ENCODE results near the gene CAPN1. TPM values are rescaled to one million over a fixed set of nuclear protein-coding genes. Genes with fewer than 3 reads are reported as not detected.

The CAPN1 gene
- total RNA-seq, 1 experiment from 2014 or later = 175 TPM

- DNase-seq = no peak
These were observed 41.3 kb downstream of the CAPN1 start for GRCh38 chr11:65223011-65223410.

More at GRCh38 chr11:65223011-65223410, 41.3 kb downstream of the CAPN1 start:
- no peak overlapping the region for H3K27ac Mint-ChIP-seq
- H3K79me1 ChIP-seq (ENCODE audit: insufficient read depth, low read depth, low read length, poor library complexity, severe bottlenecking) = no peaks in the 10 kb centered on the region
- H3K4me1 ChIP-seq (ENCODE audit: insufficient read depth, low read length) = no peaks in the 10 kb centered on the region; the same call in 1 of the 2 replicates
- H2BK120ac ChIP-seq (ENCODE audit: low read depth, low read length, poor library complexity, severe bottlenecking) = no peak overlapping the region
- peaks cover 7 to 10% (median 9%) of the 10 kb centered on the region in 3 experiments; a peak in 5 of 7 replicates for H3K36me3 Mint-ChIP-seq (ENCODE audit: insufficient read depth in 1 of 3, low read depth in 3 of 3)
- TF ChIP-seq CTCF (conservative IDR thresholded peaks at IDR 0.05) = no peak
- no peaks in the 10 kb centered on the region for H3K79me2 ChIP-seq (ENCODE audit: insufficient read depth, low read length)
- H3K4me1 Mint-ChIP-seq = peaks cover 13 to 22% of the 10 kb centered on the region in 2 experiments
- H2AFZ ChIP-seq (ENCODE audit: low read length) = no peak overlapping the region
- H2BK20ac ChIP-seq (ENCODE audit: low read depth, low read length, poor library complexity, severe bottlenecking) = no peak overlapping the region
- H2BK5ac ChIP-seq (ENCODE audit: insufficient read length, low read length) = no peak overlapping the region
- H3K9me3 ChIP-seq (ENCODE audit: control insufficient read depth, low read depth, low read length) = no peaks in the 10 kb centered on the region
- H3K27ac ChIP-seq (ENCODE audit: insufficient read length, low read depth, low read length) = no peak overlapping the region
- no peak overlapping the region for H3T11ph ChIP-seq (ENCODE audit: low read length)
- H3K9me3 Mint-ChIP-seq = no peaks in the 10 kb centered on the region
- H3K27me3 Mint-ChIP-seq (ENCODE audit: low read depth) = peaks cover 3% of the 10 kb centered on the region; the same call in 1 of the 2 replicates
- H3K9ac ChIP-seq (ENCODE audit: extremely low read depth, insufficient read length, low read length) = no peak overlapping the region
- H4K8ac ChIP-seq (replicated peaks; ENCODE audit: insufficient read length, low read depth, low read length) = no peak overlapping the region
- H4K5ac ChIP-seq (ENCODE audit: insufficient read length, low read depth, low read length) = no peak overlapping the region
- H4K20me1 ChIP-seq (ENCODE audit: control insufficient read depth, insufficient read depth, insufficient read length) = no peaks in the 10 kb centered on the region
- no peak overlapping the region for H2AK5ac ChIP-seq (ENCODE audit: insufficient read length, low read length)
- H3K18ac ChIP-seq (ENCODE audit: insufficient read length, low read depth, low read length) = no peak overlapping the region
- H2BK15ac ChIP-seq (ENCODE audit: low read depth, low read length) = no peak overlapping the region
- H3K23ac ChIP-seq (ENCODE audit: insufficient read length, low read depth, low read length) = no peak overlapping the region
- no peak overlapping the region for H2BK12ac ChIP-seq (ENCODE audit: insufficient read length, low read depth, low read length)
- no peaks in the 10 kb centered on the region for H3K27me3 ChIP-seq (ENCODE audit: insufficient read depth, low read length)
- H3K4ac ChIP-seq (ENCODE audit: low read depth, low read length) = no peak overlapping the region
- H3K23me2 ChIP-seq (ENCODE audit: insufficient read length, low read depth, low read length, poor library complexity, severe bottlenecking) = peaks cover 6% of the 10 kb centered on the region
- no peak overlapping the region for H3K56ac ChIP-seq (ENCODE audit: insufficient read length, low read depth, low read length)
- H3K4me3 Mint-ChIP-seq = no peak overlapping the region
- H3K14ac ChIP-seq (ENCODE audit: insufficient read depth, low read length) = no peak overlapping the region
- H4K91ac ChIP-seq (ENCODE audit: insufficient read length, low read depth, low read length) = no peak overlapping the region
- no peak overlapping the region for H3K4me2 ChIP-seq (ENCODE audit: insufficient read depth, insufficient read length, low read length)
- no CpG with 5 or more reads among the region's 8 CpGs for WGBS (ENCODE audit: extremely low coverage, insufficient read length, low lambda C conversion rate)

Measured in H9 (cell line).